Endothelial cell of umbilical vein (primary cell): ENCODE measurements around the gene ERCC1. TPM values are rescaled to one million over a fixed set of nuclear protein-coding genes. Genes with fewer than 3 reads are reported as not detected.

ENCODE experiments used
- BruUV-seq: library from RNA; stranded (reverse); fragments of 400-500 nt; replicated peaks from 2 replicates; lab custom pipeline; 2021; lab: Mats Ljungman, UMichigan
- CTCF ChIA-PET: fragments of 300-600, 350-600 bp; sonication (Branson Sonifier 250); formaldehyde crosslinking; loops from one replicate; lab custom pipeline; 2021; ENCODE audit warnings: antibody characterized with exemption, inconsistent platforms; lab: Charles Lee
- POLR2A ChIA-PET: fragments of 300-600, 350-600 bp; sonication (Branson Sonifier 250); formaldehyde crosslinking; loops from one replicate; lab custom pipeline; 2021; ENCODE audit warnings: antibody characterized with exemption, inconsistent platforms; lab: Charles Lee
- DNase-seq: peaks from one replicate; pipeline ENCODE4 v3.0.0-alpha.2; 2011; ENCODE audit warnings: low read depth, low spot score
- FAIRE-seq: peaks from 2 replicates; lab custom pipeline; 2011; peaks lifted over from hg19 to GRCh38; lab: Jason Lieb, UNC
- H2AFZ ChIP-seq: 2 replicates; pipeline ENCODE4 v1.6.0; 2012; ENCODE audit warnings: low read depth, low read length, control low read depth, inconsistent platforms
- H3K27ac ChIP-seq: 2 replicates; pipeline ENCODE4 v1.5.1; 2011; ENCODE audit warnings: low read depth, mild to moderate bottlenecking, control low read depth, low read length, moderate library complexity; ENCODE audit not compliant: insufficient read depth
- H3K27me3 ChIP-seq, 2 experiments: 2 replicates each; pipeline versions ENCODE4 v1.6.0 to v1.6.1; 2011; ENCODE audit warnings: low read length in 2 of 2, mixed read lengths in 1 of 2; ENCODE audit not compliant: control insufficient read depth in 2 of 2, insufficient read depth in 2 of 2
- H3K36me3 ChIP-seq, 2 experiments: 2 replicates in 1 of 2; 3 replicates in 1 of 2; pipeline ENCODE4 v1.5.1; 2011; ENCODE audit warnings: low read length in 2 of 2, mild to moderate bottlenecking in 1 of 2, moderate library complexity in 1 of 2; ENCODE audit not compliant: control insufficient read depth in 2 of 2, insufficient read depth in 2 of 2; ENCODE audit errors: extremely low read depth in 1 of 2
- H3K4me1 ChIP-seq: 3 replicates; pipeline ENCODE4 v1.5.1; 2011; ENCODE audit warnings: mild to moderate bottlenecking, low read length; ENCODE audit not compliant: control insufficient read depth, insufficient read depth; ENCODE audit errors: extremely low read depth
- H3K4me2 ChIP-seq: 2 replicates; pipeline ENCODE4 v1.6.1; 2011; ENCODE audit warnings: low read length, control low read depth, mixed read lengths; ENCODE audit not compliant: insufficient read depth
- H3K4me3 ChIP-seq, 3 experiments: fragments of 200-600 bp in 1 of 3; sonication (generic), shearing (Covaris generic) in 1 of 3; replicated peaks in 1 of 3; 2 replicates each; pipeline ENCODE4 v1.5.1; 2011 to 2016; ENCODE audit warnings: control low read depth in 3 of 3, low read length in 3 of 3, mild to moderate bottlenecking in 2 of 3, inconsistent platforms in 1 of 3, low read depth in 1 of 3, moderate library complexity in 1 of 3; ENCODE audit not compliant: insufficient read depth in 1 of 3
- H3K79me2 ChIP-seq: 2 replicates; pipeline ENCODE4 v1.6.0; 2012; ENCODE audit warnings: low read length, inconsistent platforms; ENCODE audit not compliant: control insufficient read depth, insufficient read depth
- H3K9ac ChIP-seq: replicated peaks from 2 replicates; pipeline ENCODE3; 2011; ENCODE audit warnings: low read length, control low read depth; ENCODE audit not compliant: insufficient read depth; ENCODE audit errors: extremely low read depth
- H3K9me1 ChIP-seq: replicated peaks from 3 replicates; pipeline ENCODE4 v1.6.0; 2011; ENCODE audit warnings: mild to moderate bottlenecking, low read length; ENCODE audit not compliant: control insufficient read depth, insufficient read depth; ENCODE audit errors: extremely low read depth
- H3K9me3 ChIP-seq: replicated peaks from 2 replicates; pipeline ENCODE4 v1.5.1; 2012; ENCODE audit warnings: low read length, inconsistent platforms; ENCODE audit not compliant: control insufficient read depth, insufficient read depth
- H4K20me1 ChIP-seq: replicated peaks from 2 replicates; pipeline ENCODE3; 2011; ENCODE audit warnings: mild to moderate bottlenecking, low read length; ENCODE audit not compliant: control insufficient read depth, insufficient read depth; ENCODE audit errors: extremely low read depth
- CTCF ChIP-seq, 2 donors: IDR thresholded peaks; 1 replicate in 1 of 2; 2 replicates in 1 of 2; pipeline ENCODE4 v1.5.1; 2011; ENCODE audit warnings: low read length in 2 of 2, mild to moderate bottlenecking in 2 of 2, moderate library complexity in 2 of 2, control low read depth in 1 of 2, inconsistent platforms in 1 of 2, low read depth in 1 of 2; ENCODE audit not compliant: insufficient read depth in 1 of 2; ENCODE audit errors: extremely low read depth in 1 of 2
- EZH2 ChIP-seq: IDR thresholded peaks from 2 replicates; pipeline ENCODE4 v1.6.1; 2012; ENCODE audit warnings: borderline replicate concordance, low read depth, mild to moderate bottlenecking, moderate library complexity, low read length, inconsistent platforms; ENCODE audit not compliant: severe bottlenecking
- FOS ChIP-seq: IDR thresholded peaks from 2 replicates; pipeline ENCODE4 v1.6.1; 2011; ENCODE audit warnings: mild to moderate bottlenecking, low read length, moderate library complexity, borderline replicate concordance; ENCODE audit not compliant: insufficient read depth
- GATA2 ChIP-seq: IDR thresholded peaks from 2 replicates; pipeline ENCODE4 v1.7.0; 2011; ENCODE audit warnings: low read depth, mild to moderate bottlenecking, moderate library complexity, mixed read lengths, low read length; ENCODE audit not compliant: insufficient read length, insufficient read depth
- JUN ChIP-seq: IDR thresholded peaks from 2 replicates; pipeline ENCODE4 v1.6.1; 2011; ENCODE audit warnings: borderline replicate concordance, low read depth; ENCODE audit not compliant: insufficient read length, insufficient read depth
- MAX ChIP-seq: IDR thresholded peaks from 2 replicates; pipeline ENCODE4 v1.6.1; 2011; ENCODE audit not compliant: insufficient read depth, insufficient read length
- MYC ChIP-seq: IDR thresholded peaks from one replicate; pipeline ENCODE4 v1.6.1; 2011; ENCODE audit warnings: mild to moderate bottlenecking, low read depth, low read length
- POLR2A ChIP-seq: IDR thresholded peaks from 2 replicates; pipeline ENCODE4 v1.6.1; 2012; ENCODE audit warnings: low read depth, mild to moderate bottlenecking, control low read depth, low read length
- POLR2AphosphoS5 ChIP-seq: IDR thresholded peaks from 2 replicates; pipeline ENCODE4 v1.6.1; 2012; ENCODE audit warnings: low read depth, mild to moderate bottlenecking, control low read depth, low read length, moderate library complexity; ENCODE audit not compliant: insufficient read depth
- dilution Hi-C: fragments of 300-500 bp; cut with MboI; formaldehyde crosslinking; loops from one replicate; pipeline ENCODE4 v1.15.0; 2019; ENCODE audit warnings: low sequenced_read_pairs; ENCODE audit not compliant: extremely low pct_ligation_motif_present
- intact Hi-C: fragments of 100-400 bp; cut with micrococcal nuclease; formaldehyde crosslinking; loops from one replicate; pipeline ENCODE4 v1.10.0; 2022
- polyA plus RNA-seq, 4 experiments: library from polyadenylated mRNA; depleted of rRNA in 3 of 4; stranded (reverse) in 3 of 4; unstranded in 1 of 4; fragments of >200 nt; gene quantifications; 2 replicates each; pipeline versions ENCODE4 v1.2.1 to v1.2.3, GENCODE V29; 2011 to 2012; ENCODE audit warnings: missing spikeins in 1 of 4
- total RNA-seq: library from RNA; stranded (reverse); gene quantifications from 2 replicates; pipeline ENCODE4 v1.2.3, GENCODE V29; 2021

Gene ERCC1
- total and polyA plus RNA-seq, 2 donors (not counting 3 experiments of a cell fraction or from before 2014, with no cell fraction given), result 81.8 to 126 TPM

- H3K27me3 ChIP-seq, result no peaks in the 10 kb centered on the region
- intact Hi-C loops (loop anchor here (1.0 kb wide), 2 partner anchors 9 to 19 kb away; no protein-coding TSS in a partner anchor), dilution Hi-C loops (no loop called here)
- peak overlapping the region; percentile 86 for H3K27ac ChIP-seq
- FAIRE-seq (peak; percentile 97), DNase-seq (peak; percentile 95)
- ChIA-PET CTCF (interaction anchor here (0.6 to 9.5 kb wide), 14 partner anchors 9 to 300 kb away, joined by 3 to 174 read pairs (median 5); partner anchors contain the start of gene SIX5), POLR2A (interaction anchor here (0.5 to 1.7 kb wide), 6 partner anchors 9 to 67 kb away, joined by 3 to 15 read pairs (median 4); no protein-coding TSS in a partner anchor)
- H3K9ac ChIP-seq, result peak overlapping the region; percentile 83
- H4K20me1 ChIP-seq, result no peaks in the 10 kb centered on the region
- H3K79me2 ChIP-seq, result no peaks in the 10 kb centered on the region
- H3K4me3 ChIP-seq, result peak overlapping the region; percentile 45 to 71 (median 48)
- BruUV-seq, result no TSS peak
- no peaks in the 10 kb centered on the region for H3K9me3 ChIP-seq
- H3K4me2 ChIP-seq, result peak overlapping the region; percentile 77
- TF ChIP-seq MAX (peak; percentile 55), FOS (no peak), POLR2AphosphoS5 (peak; percentile 50), POLR2A (no peak), EZH2 (no peak), CTCF (IDR thresholded peaks at IDR 0.05; ENCODE audit: extremely low read depth in 1 of 2, insufficient read depth in 1 of 2, low read depth in 1 of 2, low read length in 2 of 2) (no peak), MYC (no peak), GATA2 (no peak), JUN (no peak)
- H3K4me1 ChIP-seq, result peaks cover 18% of the 10 kb centered on the region
- no peaks in the 10 kb centered on the region for H3K36me3 ChIP-seq
- H2AFZ ChIP-seq, result peak overlapping the region; percentile 78
- H3K9me1 ChIP-seq, result no peaks in the 10 kb centered on the region
Observed at GRCh38 chr19:45469132-45469944, 45.6 kb upstream of the ERCC1 start.
